Measurements from ENCODE around the gene MIF4GD. TPM values are rescaled to one million over a fixed set of nuclear protein-coding genes. Genes with fewer than 3 reads are reported as not detected.
A peak's percentile ranks its signal among the peaks of the same experiment; 100 is the strongest.

The MIF4GD gene
- total and polyA plus RNA-seq, 7 donors = 19.2 to 45.8 (median 37.1) TPM

GRCh38 chr17:75271955-75272847, 1.2 kb upstream of the MIF4GD start:
- intact Hi-C loops (cut with DNase I) = loop anchor here in 1 of 2 donors (5.0 kb wide), 1 partner anchor 65 kb away; the partner anchor contains the start of gene NUP85
- ATAC-seq (no peak), DNase-seq (peak; percentile 43 to 74)
- peaks cover 0 to 38% of the 10 kb centered on the region in 2 donors for H3K36me3 ChIP-seq (ENCODE audit: insufficient read depth in 1 of 2, low read depth in 1 of 2)
- H3K27me3 ChIP-seq (ENCODE audit: insufficient read depth in 3 of 3, low read length in 2 of 3) = no peaks in the 10 kb centered on the region
- no peaks in the 10 kb centered on the region for H3K9me3 ChIP-seq
- TF ChIP-seq CTCF (IDR thresholded peaks at IDR 0.05) = no peak
- H3K4me3 ChIP-seq = peak overlapping the region; percentile 77
- H3K4me1 ChIP-seq = peaks cover 17% of the 10 kb centered on the region
- peak overlapping the region; percentile 97 for H3K27ac ChIP-seq
- 39 to 50% (median 45%) methylated on average over 24 of the region's 24 CpGs for WGBS, 3 donors

GRCh38 chr17:75271233-75271954, 363 bp upstream of the MIF4GD start:
- peak; percentile 87 to 91 for DNase-seq

GRCh38 chr17:75270218-75270965, 639 bp downstream of the MIF4GD start:
- peaks cover 22% of the 10 kb centered on the region for H3K4me1 ChIP-seq
- H3K27ac ChIP-seq = peak overlapping the region; percentile 97
- H3K27me3 ChIP-seq (ENCODE audit: insufficient read depth in 3 of 3, low read length in 2 of 3) = no peaks in the 10 kb centered on the region
- peak; percentile 8 for TF ChIP-seq CTCF (IDR thresholded peaks at IDR 0.05)
- ATAC-seq (peak; percentile 75 to 82 (median 77)), DNase-seq (peak; percentile 82 to 93)
- no peaks in the 10 kb centered on the region for H3K9me3 ChIP-seq
- H3K36me3 ChIP-seq (ENCODE audit: insufficient read depth in 1 of 2, low read depth in 1 of 2) = peaks cover 3 to 49% of the 10 kb centered on the region in 2 donors
- peak overlapping the region; percentile 77 for H3K4me3 ChIP-seq
- intact Hi-C loops (cut with DNase I) = loop anchor here in 1 of 2 donors (5.0 kb wide), 1 partner anchor 63 kb away; the partner anchor contains the start of gene NUP85
- WGBS, 3 donors = 0 to 1% (median 0%) methylated on average over 36 to 47 of the region's 47 CpGs

More at GRCh38 chr17:75271233-75271954, 363 bp upstream of the MIF4GD start:
- H3K27me3 ChIP-seq (ENCODE audit: insufficient read depth in 3 of 3, low read length in 2 of 3) = no peaks in the 10 kb centered on the region
- peak; percentile 78 to 82 (median 80) for ATAC-seq
- peak overlapping the region; percentile 97 for H3K27ac ChIP-seq
- 0% methylated on average over 53 to 74 of the region's 74 CpGs for WGBS, 3 donors
- H3K4me3 ChIP-seq = peak overlapping the region; percentile 77
- peaks cover 0 to 42% of the 10 kb centered on the region in 2 donors for H3K36me3 ChIP-seq (ENCODE audit: insufficient read depth in 1 of 2, low read depth in 1 of 2)
- no peaks in the 10 kb centered on the region for H3K9me3 ChIP-seq
- peak; percentile 86 for TF ChIP-seq CTCF (IDR thresholded peaks at IDR 0.05)
- H3K4me1 ChIP-seq = peaks cover 22% of the 10 kb centered on the region
- intact Hi-C loops (cut with DNase I) = loop anchor here in 1 of 2 donors (5.0 kb wide), 1 partner anchor 64 kb away; the partner anchor contains the start of gene NUP85

- peak overlapping the region; percentile 77 for H3K4me3 ChIP-seq
- intact Hi-C loops (cut with DNase I) = loop anchor here in 1 of 2 donors (5.0 kb wide), 1 partner anchor 63 kb away; the partner anchor contains the start of gene NUP85
- no peaks in the 10 kb centered on the region for H3K9me3 ChIP-seq
- TF ChIP-seq CTCF (IDR thresholded peaks at IDR 0.05) = no peak
- DNase-seq (no peak), ATAC-seq (peak in 2 of 4 donors; percentile 0 to 1)
- H3K27me3 ChIP-seq (ENCODE audit: insufficient read depth in 3 of 3, low read length in 2 of 3) = no peaks in the 10 kb centered on the region
- peaks cover 3 to 49% of the 10 kb centered on the region in 2 donors for H3K36me3 ChIP-seq (ENCODE audit: insufficient read depth in 1 of 2, low read depth in 1 of 2)
- WGBS, 3 donors = 21 to 25% (median 23%) methylated on average over 6 of the region's 6 CpGs
- peaks cover 22% of the 10 kb centered on the region for H3K4me1 ChIP-seq
- peak overlapping the region; percentile 97 for H3K27ac ChIP-seq
Observed at GRCh38 chr17:75269844-75270217, 1.2 kb downstream of the MIF4GD start.

Measured in psoas muscle (tissue), 8 donors.